GM19043 (cell line): ENCODE measurements around the gene CDYL2.
A peak's percentile ranks its signal among the peaks of the same experiment; 100 is the strongest.
"Not testable (repeated sequence)": the region's sequence is repeated elsewhere in the genome, so short reads cannot be mapped to it uniquely, and the experiment has no call there.

Source experiments
- ATAC-seq: cut with Tn5 transposase; IDR thresholded peaks from one replicate; pipeline ENCODE4 v1.9.1; 2021; ENCODE audit warnings: low read depth; ENCODE audit not compliant: unreplicated experiment

The CDYL2 gene

DNA sequence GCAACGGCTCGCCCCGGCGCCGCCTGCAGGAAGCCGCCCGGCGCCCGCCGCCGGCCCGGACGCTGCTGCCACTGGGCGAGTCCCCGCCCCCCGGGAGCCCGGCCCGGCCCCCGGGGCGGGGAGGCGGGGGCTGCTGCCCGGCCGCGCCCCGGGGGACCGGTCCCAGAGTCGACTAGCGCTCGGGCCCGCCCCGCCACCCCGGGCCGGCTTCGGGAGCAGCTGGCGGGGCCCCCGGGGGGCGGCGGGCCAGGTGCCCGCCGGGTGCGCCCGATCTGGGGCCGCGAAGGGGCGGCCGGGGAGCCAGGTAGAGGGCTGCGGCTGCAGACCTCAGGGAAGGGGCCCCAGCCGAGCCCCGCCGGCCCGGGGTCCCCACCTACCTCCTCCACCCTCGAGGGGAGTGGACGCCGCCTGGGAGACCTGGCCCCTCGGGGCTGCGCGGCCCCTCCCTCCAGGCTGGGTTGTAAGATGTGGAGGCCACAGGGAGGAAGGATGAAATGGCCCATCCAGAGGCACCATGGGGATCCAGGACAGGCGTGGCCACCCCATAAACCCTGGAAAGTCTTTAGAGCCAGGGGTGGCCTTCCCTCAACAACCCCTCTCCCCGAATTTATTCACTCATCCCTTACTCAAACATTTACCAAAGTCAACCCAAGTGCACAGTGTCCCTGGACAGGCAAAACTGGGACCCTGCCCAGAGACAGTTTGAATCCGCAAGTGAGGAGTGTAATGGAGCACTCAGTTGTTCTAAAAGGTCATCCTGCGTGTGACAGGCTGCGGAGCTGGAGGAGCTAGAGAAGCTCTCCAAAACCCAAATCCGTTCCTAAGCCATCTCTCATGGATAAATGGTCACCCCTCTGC is at the start of gene CDYL2:
CDYL2 (minus strand) TSS at position 73 of the 858 bp plus-strand sequence. CDS start 425 bp downstream, outside the sequence.
- ATAC-seq = peak; percentile 54

DNA sequence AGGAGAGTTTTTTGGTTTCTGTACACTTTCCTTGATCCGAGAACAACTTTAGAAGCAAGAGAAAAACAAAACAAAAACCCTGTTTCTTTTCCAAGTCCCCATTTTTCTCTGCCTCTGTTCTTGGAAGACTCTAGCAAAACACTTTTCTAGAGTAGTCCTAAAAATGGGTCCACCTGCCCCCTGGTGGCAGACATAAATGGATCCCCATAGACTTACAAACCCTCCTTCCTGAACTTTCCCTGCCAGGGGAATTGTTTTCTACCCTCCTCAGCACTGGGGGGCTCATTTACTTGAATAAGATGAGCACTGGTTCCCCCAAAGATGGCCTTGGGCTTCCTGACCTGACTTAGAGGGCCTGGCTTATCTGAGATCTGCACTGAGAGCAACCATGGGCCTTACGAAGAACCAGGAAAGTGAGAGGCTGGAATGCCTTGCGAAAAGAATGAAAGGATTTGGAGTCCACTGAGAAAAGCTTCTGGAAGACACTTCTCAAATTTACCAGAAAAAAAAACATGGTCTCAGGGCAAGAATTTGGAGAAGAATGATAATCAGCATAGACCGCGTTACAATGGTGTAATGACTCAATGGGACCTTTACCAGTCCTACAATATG is 48.0 kb upstream of the CDYL2 start:
- ATAC-seq = no peak

DNA sequence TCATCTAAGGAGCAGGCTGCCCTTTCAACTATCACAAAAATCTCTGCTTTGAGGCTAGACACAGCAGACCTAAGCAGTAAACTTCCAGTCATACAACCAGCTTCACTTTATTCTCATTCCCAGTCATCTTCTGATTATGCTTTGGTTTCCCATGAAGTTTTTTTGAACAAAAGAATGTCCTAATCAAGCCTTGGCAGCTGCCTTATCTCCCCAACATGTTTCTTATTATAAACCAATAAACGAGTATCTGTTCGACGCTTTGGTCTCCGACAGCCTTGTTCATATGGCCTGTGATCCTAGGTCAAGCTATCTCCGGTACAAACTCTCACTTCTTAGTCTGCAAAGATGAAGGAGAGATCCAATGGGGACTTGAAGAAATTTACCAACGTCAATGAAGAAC is 47.4 kb upstream of the CDYL2 start:
- ATAC-seq = no peak

- ATAC-seq = no peak
These were observed 46.4 kb upstream of the CDYL2 start for GRCh38 chr16:80850757-80851156.

DNA sequence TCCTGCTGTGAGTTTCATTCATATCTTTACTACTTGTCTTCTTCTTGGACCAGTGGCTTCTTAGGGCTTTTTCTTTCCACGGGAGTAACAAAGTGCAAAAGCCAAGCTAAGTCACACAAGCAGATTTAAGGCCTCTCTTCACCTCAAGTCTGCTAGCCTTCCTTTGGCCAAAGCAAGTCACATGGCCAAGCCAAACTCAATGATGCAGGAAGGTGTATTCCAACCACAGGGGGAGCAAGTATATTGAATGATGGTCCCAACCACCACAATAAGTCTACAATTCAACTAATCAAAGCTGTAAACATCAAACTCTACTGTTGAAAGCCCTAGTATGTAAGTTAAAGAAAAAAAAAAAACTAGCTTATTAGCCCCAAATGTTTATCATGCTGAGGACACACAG is 44.5 kb upstream of the CDYL2 start:
- ATAC-seq = no peak

GRCh38 chr16:80846680-80847079 is 42.3 kb upstream of the CDYL2 start:
- ATAC-seq = no peak

- no peak for ATAC-seq
These were observed 41.9 kb upstream of the CDYL2 start for GRCh38 chr16:80846275-80846674.

DNA sequence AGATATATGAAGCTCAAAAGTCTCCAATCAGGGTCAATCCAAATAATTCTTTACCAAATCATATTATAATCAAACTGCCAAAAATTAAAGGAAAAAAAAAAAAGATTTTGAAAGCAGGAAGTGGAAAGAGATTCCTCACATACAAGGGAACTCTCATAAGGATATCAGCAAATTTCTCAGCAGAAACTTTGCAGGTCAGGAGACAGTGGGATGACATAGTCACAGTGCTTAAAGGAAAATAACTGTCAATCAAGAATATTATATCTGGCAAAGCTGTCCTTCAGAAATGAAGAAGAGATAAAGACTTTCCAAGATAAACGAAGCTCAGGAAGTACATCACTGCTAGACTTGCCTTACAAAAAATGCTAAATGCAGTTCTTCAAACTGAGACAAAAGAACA is 40.0 kb upstream of the CDYL2 start:
- ATAC-seq = no peak

GRCh38 chr16:80841231-80841630 is 36.8 kb upstream of the CDYL2 start:
- ATAC-seq = no peak

- no peak for ATAC-seq
These were observed 33.2 kb upstream of the CDYL2 start for GRCh38 chr16:80837533-80838147.

- ATAC-seq = no peak
These were observed 32.4 kb upstream of the CDYL2 start for GRCh38 chr16:80836846-80837245.

DNA sequence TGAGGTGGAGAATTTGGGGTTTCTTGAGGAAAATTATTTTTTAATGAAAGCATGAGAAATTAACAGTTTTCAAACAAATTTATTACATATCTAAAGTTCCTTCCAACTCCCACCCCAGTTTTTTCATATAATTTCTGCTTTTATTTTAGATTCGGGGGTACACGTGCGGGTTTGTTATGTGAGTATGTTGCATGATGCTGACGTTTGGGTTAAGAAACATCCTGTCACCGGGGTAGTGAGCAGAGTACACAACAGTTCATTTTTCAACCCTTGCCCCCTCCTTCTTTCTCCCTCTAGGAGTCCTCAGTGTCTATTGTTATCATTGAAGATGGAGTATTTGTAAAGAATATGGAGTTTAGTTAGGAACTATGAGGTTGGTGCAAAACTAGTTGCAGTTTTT is 31.8 kb upstream of the CDYL2 start:
- no peak for ATAC-seq

DNA sequence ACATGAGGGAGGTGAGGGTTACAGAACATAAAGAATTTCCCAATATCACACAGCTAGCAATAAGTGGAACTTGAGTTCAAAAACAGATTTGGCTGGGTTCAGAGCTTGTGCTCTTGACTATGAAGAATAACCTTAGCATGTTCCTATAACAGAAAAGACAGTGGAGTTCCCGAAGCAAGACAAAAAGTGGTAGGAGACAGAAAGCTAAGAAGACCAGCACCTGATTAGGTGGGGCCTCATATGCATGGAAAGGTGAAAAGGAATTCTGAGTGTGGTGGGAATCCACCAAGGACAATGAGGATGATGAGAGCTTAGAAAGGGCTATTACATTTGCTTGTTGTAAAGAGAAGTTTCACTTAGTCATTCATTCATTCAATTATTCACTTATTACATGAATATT is 26.6 kb upstream of the CDYL2 start:
- ATAC-seq = no peak

DNA sequence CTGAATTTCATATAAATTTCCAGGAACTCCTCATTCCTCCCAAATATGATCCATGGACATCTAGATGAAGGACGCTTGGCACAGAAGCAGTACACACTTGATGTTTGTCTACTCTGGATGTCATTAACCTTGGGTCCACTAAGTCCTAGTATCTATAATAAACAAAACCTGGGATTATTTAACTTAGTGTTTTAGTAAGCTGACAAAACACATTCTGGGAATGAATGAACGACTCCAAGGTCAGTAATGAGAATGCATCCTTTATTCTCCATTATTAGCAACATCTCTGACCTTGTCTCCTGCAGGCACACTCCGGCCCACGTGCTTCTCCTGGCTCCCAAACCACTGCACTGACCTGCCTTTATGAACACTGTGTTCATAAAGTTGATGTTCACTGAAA is 24.1 kb upstream of the CDYL2 start:
- no peak for ATAC-seq

- ATAC-seq = no peak
These were observed 22.6 kb upstream of the CDYL2 start for GRCh38 chr16:80827007-80827406.

- ATAC-seq = no peak
These were observed 21.0 kb upstream of the CDYL2 start for GRCh38 chr16:80825365-80825758.

GRCh38 chr16:80824623-80825364 is 20.4 kb upstream of the CDYL2 start:
- ATAC-seq = no peak

DNA sequence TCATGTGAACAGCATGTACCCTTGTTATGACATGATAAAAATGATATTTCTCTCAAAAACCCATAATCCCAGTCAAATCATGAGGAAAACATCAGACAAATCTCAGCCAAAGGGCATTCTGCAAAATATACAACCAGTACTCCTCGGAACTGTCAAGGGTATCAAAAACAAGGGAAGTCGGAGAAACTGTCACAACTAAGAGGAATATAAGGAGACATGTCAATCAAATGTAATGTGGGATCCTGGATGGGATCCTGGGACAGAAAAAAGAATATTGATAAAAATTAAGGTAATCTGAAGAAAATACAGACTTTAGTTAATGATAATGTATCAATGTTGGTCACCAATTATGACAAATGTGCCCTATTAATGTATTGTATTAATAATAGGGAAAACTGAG is 15.6 kb upstream of the CDYL2 start:
- ATAC-seq = no peak

- ATAC-seq = no peak
These were observed 12.0 kb upstream of the CDYL2 start for GRCh38 chr16:80816356-80816755.

DNA sequence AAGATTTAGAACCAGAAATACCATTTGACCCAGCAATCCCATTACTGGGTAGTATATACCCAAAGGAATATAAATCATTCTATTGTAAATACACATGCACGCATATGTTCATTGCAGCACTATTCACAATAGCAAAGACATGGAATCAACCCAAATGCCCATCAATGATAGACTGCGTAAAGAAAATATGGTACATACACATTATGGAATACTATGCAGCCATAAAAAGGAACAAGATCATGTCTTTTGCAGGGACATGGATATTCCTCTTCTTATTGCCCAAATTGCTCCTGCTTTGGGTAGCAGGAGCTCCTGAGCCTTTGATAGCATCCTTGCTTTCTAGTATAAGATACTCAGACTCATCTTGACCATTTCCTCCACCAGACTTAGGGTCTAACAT is 10.9 kb upstream of the CDYL2 start:
- ATAC-seq = not testable (repeated sequence)

DNA sequence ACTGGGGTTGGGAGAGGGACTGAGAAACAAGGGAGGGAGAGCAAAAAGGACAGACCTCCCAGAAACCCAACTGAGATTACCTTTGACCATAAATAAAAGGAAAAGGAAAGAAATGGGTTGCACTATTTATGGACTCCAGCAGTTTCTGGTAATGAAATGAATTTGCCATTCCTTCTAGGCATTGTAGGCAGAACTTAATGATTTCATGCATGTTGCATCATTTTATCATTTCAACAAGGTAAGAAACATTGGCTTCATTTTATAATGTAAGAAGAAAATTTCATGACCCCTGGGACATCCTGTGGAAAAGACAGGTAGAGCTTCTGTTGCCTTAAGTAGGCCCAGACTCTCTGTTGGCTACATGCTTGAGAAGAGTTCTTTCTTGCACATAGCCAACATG is 8.2 kb upstream of the CDYL2 start:
- no peak for ATAC-seq
